ENCODE results near the gene VWA8.

DNA sequence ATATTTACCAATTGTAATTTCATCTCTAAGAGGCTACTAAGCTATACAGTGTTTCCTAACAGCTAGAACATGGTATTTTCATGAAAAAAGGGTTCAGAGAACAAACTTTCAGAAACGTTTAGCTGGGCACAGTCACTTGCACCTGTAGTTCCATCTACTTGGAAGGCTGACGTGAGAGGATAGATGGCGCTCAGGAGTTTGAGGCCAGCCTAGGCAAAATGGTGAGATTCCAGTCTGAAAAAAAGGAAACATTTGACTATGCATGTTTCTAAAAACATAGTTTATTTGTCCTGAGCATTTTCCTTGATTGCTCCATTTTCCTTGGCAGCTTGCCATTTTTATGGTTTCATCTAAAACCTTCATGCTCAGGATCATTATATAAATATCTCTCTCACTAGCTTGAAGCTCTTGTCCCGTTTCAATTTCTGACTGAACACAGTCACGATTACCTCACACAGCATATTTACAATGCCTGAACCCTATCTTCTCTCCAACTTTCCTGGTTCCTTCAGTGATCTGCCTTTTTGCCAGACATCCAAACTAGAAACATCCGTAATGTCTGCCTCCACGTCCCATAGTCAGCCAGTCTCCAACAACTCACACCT lies 302.8 kb downstream of the VWA8 start:
- no peak for TF ChIP-seq POLR2AphosphoS5 (IDR thresholded peaks at IDR 0.05; ENCODE audit: low read depth, low read length)
- TF ChIP-seq REST (IDR thresholded peaks at IDR 0.05; ENCODE audit: insufficient read depth in 1 of 2, low read depth in 2 of 2, low read length in 2 of 2) = no peak
- no peak for TF ChIP-seq SIN3A (IDR thresholded peaks at IDR 0.05; ENCODE audit: borderline replicate concordance, insufficient read depth, low read length)
- no peak for TF ChIP-seq TAF1 (IDR thresholded peaks at IDR 0.05; ENCODE audit: borderline replicate concordance, insufficient read depth, low read length)
